Neuronal stem cell (in vitro differentiated cells): ENCODE data around the gene CRYBA4.

Experiments used
- DNase-seq: peaks from one replicate; pipeline ENCODE4 v3.0.0-alpha.2; 2013; ENCODE audit warnings: low spot score
- H2AFZ ChIP-seq: one replicate; pipeline ENCODE4 v1.6.1; 2013; ENCODE audit warnings: mild to moderate bottlenecking, low read length, inconsistent platforms
- H2AK5ac ChIP-seq: 2 replicates; pipeline ENCODE4 v1.6.1; 2013; ENCODE audit warnings: low read depth, mild to moderate bottlenecking, inconsistent platforms, low read length, moderate library complexity, mixed read lengths
- H2BK120ac ChIP-seq: 2 replicates; pipeline ENCODE4 v1.6.1; 2013; ENCODE audit warnings: low read depth, mild to moderate bottlenecking, inconsistent platforms, low read length, moderate library complexity, mixed read lengths
- H2BK12ac ChIP-seq: one replicate; pipeline ENCODE4 v1.6.1; 2013; ENCODE audit warnings: low read length, inconsistent platforms
- H2BK15ac ChIP-seq: 2 replicates; pipeline ENCODE4 v1.6.1; 2013; ENCODE audit warnings: mild to moderate bottlenecking, low read length, inconsistent platforms, mixed read lengths
- H2BK5ac ChIP-seq: one replicate; pipeline ENCODE4 v1.6.1; 2013; ENCODE audit warnings: inconsistent platforms, mild to moderate bottlenecking, low read length, moderate library complexity
- H3K14ac ChIP-seq: one replicate; pipeline ENCODE4 v1.6.1; 2013; ENCODE audit warnings: low read length, inconsistent platforms
- H3K18ac ChIP-seq: 2 replicates; pipeline ENCODE4 v1.6.1; 2013; ENCODE audit warnings: low read length, inconsistent platforms
- H3K23ac ChIP-seq: 2 replicates; pipeline ENCODE4 v1.6.1; 2013; ENCODE audit warnings: low read depth, mild to moderate bottlenecking, mixed read lengths, low read length, inconsistent platforms; ENCODE audit not compliant: poor library complexity
- H3K27ac ChIP-seq: replicated peaks from 3 replicates; pipeline ENCODE4 v1.5.1; 2013; ENCODE audit warnings: low read length, inconsistent platforms
- H3K27me3 ChIP-seq, 3 experiments: 2 replicates each; pipeline ENCODE4 v1.6.1; 2013; ENCODE audit warnings: low read length in 3 of 3, mild to moderate bottlenecking in 2 of 3, inconsistent platforms in 1 of 3, low read depth in 1 of 3, mixed read lengths in 1 of 3, moderate library complexity in 1 of 3; ENCODE audit not compliant: control insufficient read depth in 3 of 3, insufficient read depth in 3 of 3
- H3K36me3 ChIP-seq, 2 donors: replicated peaks in 1 of 2; 2 replicates each; pipeline ENCODE4 v1.6.1; 2013; ENCODE audit warnings: low read length in 2 of 2; ENCODE audit not compliant: control insufficient read depth in 2 of 2, insufficient read depth in 2 of 2
- H3K4ac ChIP-seq: 2 replicates; pipeline ENCODE4 v1.6.1; 2013; ENCODE audit warnings: inconsistent platforms, mild to moderate bottlenecking, low read length, moderate library complexity
- H3K4me1 ChIP-seq, 2 donors: 1 replicate in 1 of 2; 2 replicates in 1 of 2; pipeline ENCODE4 v1.6.1; 2013; ENCODE audit warnings: low read length in 2 of 2, low read depth in 1 of 2; ENCODE audit not compliant: control insufficient read depth in 2 of 2, insufficient read depth in 1 of 2
- H3K4me2 ChIP-seq: one replicate; pipeline ENCODE4 v1.6.1; 2013; ENCODE audit warnings: mild to moderate bottlenecking, low read length, inconsistent platforms; ENCODE audit not compliant: insufficient read depth, poor library complexity, severe bottlenecking
- H3K4me3 ChIP-seq, 2 donors: 2 replicates each; pipeline ENCODE4 v1.5.1; 2013; ENCODE audit warnings: low read length in 2 of 2, mild to moderate bottlenecking in 2 of 2, inconsistent platforms in 1 of 2, moderate library complexity in 1 of 2
- H3K79me1 ChIP-seq: one replicate; pipeline ENCODE4 v1.6.1; 2013; ENCODE audit warnings: low read depth, mild to moderate bottlenecking, inconsistent platforms, low read length, moderate library complexity
- H3K9ac ChIP-seq: one replicate; pipeline ENCODE4 v1.6.1; 2013; ENCODE audit warnings: mild to moderate bottlenecking, low read depth, low read length, inconsistent platforms; ENCODE audit not compliant: poor library complexity
- H3K9me3 ChIP-seq, 2 donors: replicated peaks in 1 of 2; 2 replicates each; pipeline versions ENCODE3 to v1.6.1; 2013; ENCODE audit warnings: low read length in 2 of 2, mild to moderate bottlenecking in 2 of 2, inconsistent platforms in 1 of 2, low read depth in 1 of 2, mixed read lengths in 1 of 2, moderate library complexity in 1 of 2; ENCODE audit not compliant: control insufficient read depth in 2 of 2, insufficient read depth in 1 of 2
- H4K8ac ChIP-seq: one replicate; pipeline ENCODE4 v1.6.1; 2013; ENCODE audit warnings: low read depth, mild to moderate bottlenecking, inconsistent platforms, low read length, moderate library complexity
- H4K91ac ChIP-seq: one replicate; pipeline ENCODE4 v1.6.1; 2013; ENCODE audit warnings: low read length, low read depth, mild to moderate bottlenecking, inconsistent platforms; ENCODE audit not compliant: poor library complexity
- WGBS, 2 donors: extraction: QIAGEN DNeasy Blood & Tissue Kit; methylation state at CpG; one replicate each; pipeline ENCODE4 v1.1.7; 2013; ENCODE audit warnings: missing lambda C conversion rate in 2 of 2, mixed read lengths in 1 of 2; ENCODE audit not compliant: insufficient read length in 2 of 2, insufficient replicate concordance in 1 of 2; ENCODE audit errors: extremely low coverage in 2 of 2; 5-methylcytosine and 5-hydroxymethylcytosine counted together

CRYBA4 gene

DNA sequence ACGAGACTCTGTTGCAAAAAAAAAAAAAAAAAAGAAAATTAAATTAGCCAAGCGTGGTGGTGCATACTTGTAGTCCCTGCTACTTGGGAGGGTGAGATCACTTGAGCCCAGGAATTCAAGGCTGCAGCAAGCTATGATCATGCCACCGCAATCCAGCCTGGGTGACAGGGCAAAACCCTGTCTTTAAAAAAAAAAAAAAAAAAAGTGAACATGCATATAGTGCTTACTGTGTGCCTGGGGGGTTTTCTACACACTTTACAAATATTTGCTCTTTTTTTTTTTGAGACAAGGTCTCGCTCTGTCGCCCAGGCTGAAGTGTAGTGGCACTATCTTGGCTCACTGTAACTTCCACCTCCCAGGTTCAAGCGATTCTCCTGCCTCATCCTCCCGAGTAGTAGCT lies 44.7 kb upstream of the CRYBA4 start:
- H3K18ac ChIP-seq: no peak overlapping the region
- no peak overlapping the region for H4K8ac ChIP-seq
- H3K23ac ChIP-seq: no peak overlapping the region
- H3K4me3 ChIP-seq: no peak overlapping the region
- no peak overlapping the region for H2AFZ ChIP-seq
- no peak overlapping the region for H2BK12ac ChIP-seq
- H2BK15ac ChIP-seq: no peak overlapping the region
- no peak overlapping the region for H3K27ac ChIP-seq
- H3K27me3 ChIP-seq: no peaks in the 10 kb centered on the region
- H4K91ac ChIP-seq: no peak overlapping the region
- no peak overlapping the region for H3K9ac ChIP-seq
- WGBS, 2 donors: no CpG with 5 or more reads among the region's 7 CpGs
- no peak overlapping the region for H3K4ac ChIP-seq
- H3K79me1 ChIP-seq: peaks cover 4% of the 10 kb centered on the region
- no peak overlapping the region for H2AK5ac ChIP-seq
- H3K4me2 ChIP-seq: no peak overlapping the region
- peaks cover 0 to 37% of the 10 kb centered on the region in 2 donors for H3K36me3 ChIP-seq
- H3K4me1 ChIP-seq: peaks cover 4 to 8% of the 10 kb centered on the region in 2 donors
- no peaks in the 10 kb centered on the region for H3K9me3 ChIP-seq
- H3K14ac ChIP-seq: no peak overlapping the region
- no peak for DNase-seq
- no peak overlapping the region for H2BK120ac ChIP-seq
- H2BK5ac ChIP-seq: no peak overlapping the region

DNA sequence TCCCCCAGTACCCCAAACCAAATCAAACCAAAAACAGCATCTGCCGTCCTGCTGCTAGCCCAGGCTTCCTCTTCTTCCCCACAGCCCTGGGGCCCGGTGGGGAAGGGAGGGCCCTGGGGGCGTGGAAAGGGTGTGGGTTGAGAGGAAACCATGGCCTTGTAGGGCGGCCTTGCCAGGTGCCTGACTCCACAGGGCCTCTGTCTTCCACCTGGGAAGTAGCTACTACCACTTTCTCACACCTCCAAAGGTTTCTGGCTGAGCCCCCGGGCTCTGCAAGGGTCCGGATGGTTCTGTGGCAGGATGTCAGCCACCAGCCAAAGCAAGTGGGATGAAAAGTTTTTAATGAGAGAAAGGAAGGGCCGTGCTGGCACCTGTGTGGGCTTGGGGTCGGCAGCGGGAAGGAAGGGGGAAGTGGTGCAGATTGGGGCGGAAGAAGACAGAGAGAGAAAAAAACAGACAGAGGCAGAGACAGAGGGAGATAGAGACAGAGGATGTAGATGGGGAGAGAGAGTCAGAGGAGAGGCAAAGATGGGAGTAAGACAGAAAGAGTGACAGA lies 42.4 kb upstream of the CRYBA4 start:
- no peak overlapping the region for H3K4me3 ChIP-seq
- no peak overlapping the region for H2BK5ac ChIP-seq
- no CpG with 5 or more reads among the region's 10 CpGs for WGBS, 2 donors
- no peak overlapping the region for H3K18ac ChIP-seq
- H3K9me3 ChIP-seq: no peaks in the 10 kb centered on the region
- no peak overlapping the region for H2AFZ ChIP-seq
- peaks cover 4 to 7% of the 10 kb centered on the region in 2 donors for H3K4me1 ChIP-seq
- no peak overlapping the region for H3K4me2 ChIP-seq
- no peak for DNase-seq
- no peak overlapping the region for H2BK15ac ChIP-seq
- no peak overlapping the region for H3K23ac ChIP-seq
- H3K27ac ChIP-seq: no peak overlapping the region
- H3K4ac ChIP-seq: no peak overlapping the region
- peak overlapping the region; percentile 28 for H2AK5ac ChIP-seq
- no peak overlapping the region for H2BK120ac ChIP-seq
- H3K9ac ChIP-seq: no peak overlapping the region
- no peaks in the 10 kb centered on the region for H3K27me3 ChIP-seq
- no peak overlapping the region for H4K91ac ChIP-seq
- H3K14ac ChIP-seq: peak overlapping the region; percentile 96
- no peak overlapping the region for H2BK12ac ChIP-seq
- H3K36me3 ChIP-seq: peaks cover 0 to 41% of the 10 kb centered on the region in 2 donors
- H3K79me1 ChIP-seq: peaks cover 4% of the 10 kb centered on the region
- no peak overlapping the region for H4K8ac ChIP-seq

- Histone ChIP-seq H3K27me3 (no peaks in the 10 kb centered on the region), H3K27ac (no peak overlapping the region), H4K91ac (no peak overlapping the region), H3K36me3 (peaks cover 0 to 48% of the 10 kb centered on the region in 2 donors), H2AK5ac (no peak overlapping the region), H3K9ac (no peak overlapping the region), H2BK15ac (no peak overlapping the region), H3K23ac (no peak overlapping the region), H3K79me1 (peaks cover 4% of the 10 kb centered on the region), H2BK120ac (no peak overlapping the region), H2BK5ac (no peak overlapping the region), H3K4ac (no peak overlapping the region), H2AFZ (no peak overlapping the region), H2BK12ac (no peak overlapping the region), H3K4me1 (peaks cover 4 to 7% of the 10 kb centered on the region in 2 donors), H4K8ac (no peak overlapping the region), H3K4me2 (no peak overlapping the region), H3K18ac (peak overlapping the region; percentile 11), H3K9me3 (no peaks in the 10 kb centered on the region), H3K4me3 (no peak overlapping the region), H3K14ac (no peak overlapping the region)
- WGBS, 2 donors: no CpG with 5 or more reads among the region's 13 CpGs
- DNase-seq: no peak
Measured at GRCh38 chr22:26580240-26580962, 41.4 kb upstream of the CRYBA4 start.

GRCh38 chr22:26581026-26581425 lies 40.7 kb upstream of the CRYBA4 start:
- no peak overlapping the region for H2AK5ac ChIP-seq
- peak overlapping the region; percentile 28 for H3K18ac ChIP-seq
- no peaks in the 10 kb centered on the region for H3K27me3 ChIP-seq
- H4K91ac ChIP-seq: no peak overlapping the region
- no peak overlapping the region for H3K4me3 ChIP-seq
- H3K4me1 ChIP-seq: peaks cover 4 to 7% of the 10 kb centered on the region in 2 donors
- H3K9me3 ChIP-seq: no peaks in the 10 kb centered on the region
- H3K4ac ChIP-seq: no peak overlapping the region
- H3K79me1 ChIP-seq: peaks cover 4% of the 10 kb centered on the region
- no CpG with 5 or more reads among the region's 1 CpG for WGBS, 2 donors
- no peak overlapping the region for H2BK5ac ChIP-seq
- H2BK15ac ChIP-seq: no peak overlapping the region
- no peak overlapping the region for H2BK120ac ChIP-seq
- peak overlapping the region; percentile 5 for H3K9ac ChIP-seq
- H2BK12ac ChIP-seq: no peak overlapping the region
- H3K36me3 ChIP-seq: peaks cover 0 to 48% of the 10 kb centered on the region in 2 donors
- H2AFZ ChIP-seq: no peak overlapping the region
- H4K8ac ChIP-seq: peak overlapping the region; percentile 83
- no peak overlapping the region for H3K4me2 ChIP-seq
- H3K23ac ChIP-seq: no peak overlapping the region
- no peak overlapping the region for H3K27ac ChIP-seq
- no peak overlapping the region for H3K14ac ChIP-seq
- DNase-seq: no peak
